BLaER1 treated with 17β-estradiol and CSF1 and Interleukin-3, amounts not matched to agents 10 nM and 100 nM (cell line): ENCODE results near the gene CDR2L.
"Not testable (repeated sequence)": the region's sequence is repeated elsewhere in the genome, so short reads cannot be mapped to it uniquely, and the experiment has no call there.

ENCODE experiments used
- H3K27ac ChIP-seq, 11 experiments: shearing (Covaris generic); formaldehyde crosslinking; 2 replicates each; pipeline ENCODE4 v1.8.1; 2022
- H3K27me3 ChIP-seq, 11 experiments: shearing (Covaris generic); formaldehyde crosslinking; 2 replicates each; pipeline ENCODE4 v1.8.1; 2022
- H3K36me3 ChIP-seq, 11 experiments: shearing (Covaris generic); formaldehyde crosslinking; 2 replicates each; pipeline ENCODE4 v1.8.1; 2022
- H3K4me1 ChIP-seq, 10 experiments: shearing (Covaris generic); formaldehyde crosslinking; 2 replicates each; pipeline ENCODE4 v1.8.1; 2022
- H3K4me2 ChIP-seq, 11 experiments: shearing (Covaris generic); formaldehyde crosslinking; 2 replicates each; pipeline ENCODE4 v1.8.1; 2022
- H3K4me3 ChIP-seq, 10 experiments: shearing (Covaris generic); formaldehyde crosslinking; 2 replicates each; pipeline ENCODE4 v1.8.1; 2022
- H3K9ac ChIP-seq, 11 experiments: shearing (Covaris generic); formaldehyde crosslinking; 2 replicates each; pipeline ENCODE4 v1.8.1; 2022
- H3K9me3 ChIP-seq, 11 experiments: shearing (Covaris generic); formaldehyde crosslinking; replicated peaks in 1 of 11; 2 replicates each; pipeline ENCODE4 v1.8.1; 2022
- H4K20me1 ChIP-seq, 11 experiments: shearing (Covaris generic); formaldehyde crosslinking; 2 replicates each; pipeline ENCODE4 v1.8.1; 2022
- Cebpa-rat ChIP-seq, 11 experiments: shearing (Covaris generic); IDR thresholded peaks; 2 replicates each; pipeline ENCODE4 v1.8.1; 2022

The CDR2L gene

DNA sequence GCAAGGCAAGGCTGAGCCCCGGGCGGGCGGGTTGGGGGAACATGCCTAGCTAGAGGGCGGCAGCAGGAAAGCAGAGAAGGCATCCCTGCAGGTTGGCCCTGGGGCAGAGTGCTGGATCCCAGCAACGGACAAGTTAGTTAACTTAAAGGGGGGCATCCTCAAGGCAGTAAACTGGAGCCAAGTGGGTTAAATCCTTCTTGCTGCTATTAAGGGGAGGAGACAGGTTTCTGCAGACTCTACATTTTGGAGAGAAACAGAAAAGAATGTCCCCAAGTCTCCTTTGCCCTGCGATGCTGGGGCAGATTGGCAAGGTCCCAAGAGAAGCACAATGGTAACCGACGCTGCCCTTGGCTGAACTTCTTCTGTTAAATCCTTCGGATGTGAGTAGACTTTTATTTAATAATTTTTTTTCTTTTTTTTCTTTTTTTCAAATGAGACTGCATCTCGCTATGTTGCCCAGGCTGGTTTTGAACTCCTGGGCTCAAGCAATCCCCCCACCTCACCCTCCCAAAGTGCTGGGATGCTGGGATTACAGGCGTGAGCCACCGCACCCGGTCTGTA, 45.4 kb downstream of the CDR2L start:
- Histone ChIP-seq H3K36me3 (peaks cover 0 to 11% (median 3%) of the 10 kb centered on the region in 11 experiments; a peak in 5 of 22 replicates), H3K4me3 (peak overlapping the region in 8 of 10 experiments; percentile 14 to 80 (median 73); a peak in 12 of 20 replicates), H3K4me1 (peaks cover 17 to 47% (median 32%) of the 10 kb centered on the region in 10 experiments), H3K27ac (no peak overlapping the region), H4K20me1 (peaks cover 0 to 5% (median 0%) of the 10 kb centered on the region in 11 experiments; a peak in 2 of 22 replicates), H3K9me3 (peaks cover 35 to 44% (median 37%) of the 10 kb centered on the region in 11 experiments), H3K9ac (peak overlapping the region in 4 of 11 experiments; percentile 84 to 87 (median 86); a peak in 4 of 22 replicates), H3K4me2 (peak overlapping the region; percentile 79 to 95 (median 91)), H3K27me3 (peaks cover 4 to 36% (median 34%) of the 10 kb centered on the region in 11 experiments; a peak in 21 of 22 replicates)
- no peak for TF ChIP-seq Cebpa-rat (IDR thresholded peaks at IDR 0.05)

- Histone ChIP-seq H3K4me2 (peak overlapping the region; percentile 79 to 95 (median 91)), H3K9me3 (peaks cover 29 to 36% (median 30%) of the 10 kb centered on the region in 11 experiments), H3K4me1 (peaks cover 17 to 47% (median 32%) of the 10 kb centered on the region in 10 experiments), H3K27me3 (peaks cover 4 to 36% (median 34%) of the 10 kb centered on the region in 11 experiments; a peak in 21 of 22 replicates), H4K20me1 (peaks cover 0 to 5% (median 0%) of the 10 kb centered on the region in 11 experiments; a peak in 2 of 22 replicates), H3K9ac (peak overlapping the region; percentile 76 to 88 (median 84); a peak in 21 of 22 replicates), H3K36me3 (peaks cover 3 to 19% (median 11%) of the 10 kb centered on the region in 11 experiments; a peak in 19 of 22 replicates), H3K27ac (peak overlapping the region in 10 of 11 experiments; percentile 43 to 87 (median 80); a peak in 17 of 22 replicates), H3K4me3 (peak overlapping the region; percentile 62 to 80 (median 72))
- no peak for TF ChIP-seq Cebpa-rat (IDR thresholded peaks at IDR 0.05)
Measured at GRCh38 chr17:75033346-75034235, 46.2 kb downstream of the CDR2L start.

DNA sequence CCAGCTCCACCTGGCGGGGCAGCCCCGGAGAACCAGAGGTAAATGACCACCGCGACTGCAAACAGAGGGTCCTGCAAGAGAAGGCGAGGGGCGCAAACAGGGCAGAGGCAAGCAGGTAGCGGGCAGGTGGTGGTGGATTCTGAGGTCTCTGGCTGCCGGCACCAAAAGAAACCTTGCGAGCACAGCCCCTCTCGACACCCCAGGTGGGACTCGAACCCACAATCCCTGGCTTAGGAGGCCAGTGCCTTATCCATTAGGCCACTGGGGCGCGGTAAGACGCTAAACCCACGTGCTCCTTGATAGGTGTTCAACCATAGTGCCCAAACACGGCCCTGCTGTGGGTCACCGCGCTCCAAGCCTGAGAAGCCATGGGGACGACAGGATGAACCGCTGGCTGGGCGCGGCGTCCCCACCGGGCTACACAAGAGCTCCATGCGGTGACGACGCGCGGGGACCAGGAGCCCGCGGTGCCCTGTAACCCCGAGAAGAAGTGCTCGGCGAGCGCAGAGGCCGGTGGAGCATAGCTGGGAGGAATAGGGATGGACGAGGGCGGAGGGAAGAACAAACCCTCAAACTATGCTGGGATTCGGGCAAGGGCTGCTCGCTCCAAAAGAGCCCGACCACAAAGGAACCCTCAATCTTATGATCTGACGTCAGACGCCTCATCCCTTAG, 46.9 kb downstream of the CDR2L start:
- peaks cover 4 to 36% (median 34%) of the 10 kb centered on the region in 11 experiments; a peak in 21 of 22 replicates for H3K27me3 ChIP-seq
- peaks cover 17 to 47% (median 32%) of the 10 kb centered on the region in 10 experiments for H3K4me1 ChIP-seq
- no peak for TF ChIP-seq Cebpa-rat (IDR thresholded peaks at IDR 0.05)
- H3K4me2 ChIP-seq = peak overlapping the region; percentile 79 to 95 (median 91)
- peak overlapping the region; percentile 54 to 87 (median 81); a peak in 21 of 22 replicates for H3K27ac ChIP-seq
- peak overlapping the region; percentile 76 to 88 (median 84) for H3K9ac ChIP-seq
- H3K4me3 ChIP-seq = peak overlapping the region; percentile 62 to 80 (median 72)
- peaks cover 0 to 5% (median 0%) of the 10 kb centered on the region in 11 experiments; a peak in 2 of 22 replicates for H4K20me1 ChIP-seq
- peaks cover 10 to 27% (median 19%) of the 10 kb centered on the region in 11 experiments for H3K36me3 ChIP-seq
- peaks cover 21 to 28% (median 22%) of the 10 kb centered on the region in 11 experiments for H3K9me3 ChIP-seq

- H3K27me3 ChIP-seq = peaks cover 4 to 36% (median 34%) of the 10 kb centered on the region in 11 experiments; a peak in 21 of 22 replicates
- H3K36me3 ChIP-seq = peaks cover 34 to 51% (median 42%) of the 10 kb centered on the region in 11 experiments
- peaks cover 17 to 52% (median 32%) of the 10 kb centered on the region in 10 experiments for H3K4me1 ChIP-seq
- H4K20me1 ChIP-seq = peaks cover 0 to 6% (median 0%) of the 10 kb centered on the region in 11 experiments; a peak in 2 of 22 replicates
- no peak overlapping the region for H3K27ac ChIP-seq
- no peak overlapping the region for H3K4me3 ChIP-seq
- H3K4me2 ChIP-seq = peak overlapping the region in 5 of 11 experiments; percentile 16 to 85 (median 27); a peak in 10 of 22 replicates
- no peak for TF ChIP-seq Cebpa-rat (IDR thresholded peaks at IDR 0.05)
- H3K9me3 ChIP-seq = peaks cover 0 to 4% (median 0%) of the 10 kb centered on the region in 11 experiments; a peak in 1 of 22 replicates
- no peak overlapping the region for H3K9ac ChIP-seq
Measured at GRCh38 chr17:75036643-75037268, 49.3 kb downstream of the CDR2L start.

DNA sequence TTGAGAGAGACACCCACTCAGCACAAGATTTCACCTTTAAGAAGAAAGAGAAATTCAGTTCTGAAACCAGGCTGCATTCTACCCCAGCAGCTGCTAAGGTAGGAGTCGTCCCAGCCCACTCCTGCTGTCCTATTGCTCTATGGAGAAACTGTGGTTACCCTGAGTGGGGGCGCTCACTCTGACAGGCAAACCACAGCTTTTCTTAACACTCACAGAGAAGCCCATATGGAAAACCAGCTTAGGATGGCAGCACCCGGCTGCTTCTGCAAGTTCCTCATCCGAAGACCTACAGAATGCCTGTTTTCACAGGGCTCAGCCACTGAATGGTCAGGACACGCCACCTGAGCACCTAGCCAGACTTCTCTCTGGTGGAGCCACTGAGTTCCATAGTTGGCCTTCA, 51.8 kb downstream of the CDR2L start:
- no peaks in the 10 kb centered on the region for H3K9me3 ChIP-seq
- H3K27me3 ChIP-seq = peaks cover 0 to 16% (median 12%) of the 10 kb centered on the region in 11 experiments; a peak in 19 of 22 replicates
- no peak overlapping the region for H3K4me3 ChIP-seq
- H3K27ac ChIP-seq = no peak overlapping the region
- peaks cover 0 to 17% (median 7%) of the 10 kb centered on the region in 11 experiments; a peak in 10 of 22 replicates for H4K20me1 ChIP-seq
- no peak for TF ChIP-seq Cebpa-rat (IDR thresholded peaks at IDR 0.05)
- H3K4me2 ChIP-seq = no peak overlapping the region
- peaks cover 45 to 63% (median 48%) of the 10 kb centered on the region in 11 experiments for H3K36me3 ChIP-seq
- H3K9ac ChIP-seq = no peak overlapping the region
- H3K4me1 ChIP-seq = peaks cover 0 to 31% (median 19%) of the 10 kb centered on the region in 10 experiments; a peak in 18 of 20 replicates

DNA sequence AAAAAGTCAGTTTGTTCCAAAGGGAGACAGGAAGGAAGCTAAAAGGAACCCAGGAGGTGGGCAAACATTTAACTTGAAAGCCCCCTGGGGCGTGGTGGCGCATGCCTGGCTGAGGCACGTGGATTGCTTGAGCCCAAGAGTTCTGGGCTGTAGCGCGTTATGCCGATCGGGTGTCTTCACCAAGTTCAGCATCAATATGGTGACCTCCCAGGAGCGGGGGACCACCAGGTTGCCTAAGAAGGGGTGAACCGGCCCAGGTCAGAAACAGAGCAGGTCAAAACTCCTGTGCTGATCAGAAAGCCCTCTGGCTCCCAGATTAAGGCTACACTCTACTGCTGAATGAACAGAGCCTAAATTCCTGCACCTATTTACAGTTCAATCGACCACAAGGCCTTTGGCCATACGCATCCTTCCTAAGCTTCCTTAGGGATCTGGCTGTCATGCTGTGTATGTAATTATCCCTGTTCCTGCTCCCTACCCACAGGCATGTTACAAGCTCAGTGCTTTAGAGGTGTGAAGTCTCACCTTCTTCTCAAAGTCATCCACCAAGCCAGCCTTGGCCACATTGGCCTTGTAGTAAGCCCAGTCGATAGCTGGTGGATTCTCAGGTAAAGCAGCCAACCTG, 54.3 kb downstream of the CDR2L start:
- Histone ChIP-seq H3K9me3 (no peaks in the 10 kb centered on the region), H4K20me1 (peaks cover 0 to 17% (median 7%) of the 10 kb centered on the region in 11 experiments; a peak in 12 of 22 replicates), H3K27me3 (no peaks in the 10 kb centered on the region), H3K4me3 (no peak overlapping the region), H3K27ac (no peak overlapping the region), H3K4me2 (peak overlapping the region in 1 of 11 experiments; percentile 23; a peak in 1 of 22 replicates), H3K36me3 (peaks cover 45 to 62% (median 48%) of the 10 kb centered on the region in 11 experiments), H3K9ac (no peak overlapping the region), H3K4me1 (peaks cover 7 to 21% (median 13%) of the 10 kb centered on the region in 10 experiments; a peak in 19 of 20 replicates)
- no peak for TF ChIP-seq Cebpa-rat (IDR thresholded peaks at IDR 0.05)

GRCh38 chr17:75043789-75044188, 56.4 kb downstream of the CDR2L start:
- H3K4me3 ChIP-seq, H3K27ac ChIP-seq, H3K9ac ChIP-seq, H3K4me2 ChIP-seq, H3K9me3 ChIP-seq, H3K27me3 ChIP-seq: not testable (repeated sequence)
- H3K36me3 ChIP-seq = peaks cover 34 to 43% (median 40%) of the 10 kb centered on the region in 11 experiments
- peaks cover 0 to 17% (median 7%) of the 10 kb centered on the region in 11 experiments; a peak in 12 of 22 replicates for H4K20me1 ChIP-seq
- peaks cover 18 to 28% (median 23%) of the 10 kb centered on the region in 10 experiments for H3K4me1 ChIP-seq
